HG02623 (cell line): ENCODE data around the gene SLC7A10.

Experiments
- ATAC-seq: cut with Tn5 transposase; IDR thresholded peaks from one replicate; pipeline ENCODE4 v1.9.1; 2021; ENCODE audit warnings: moderate library complexity; ENCODE audit not compliant: unreplicated experiment

SLC7A10 gene

GRCh38 chr19:33225458-33225926 is at the start of gene SLC7A10:
Gene SLC7A10, minus strand, starts transcription at chr19:33225850. Its CDS starts 147 bp downstream, at chr19:33225703.
- ATAC-seq, result no peak

GRCh38 chr19:33274663-33275558 is 49.3 kb upstream of the SLC7A10 start:
- ATAC-seq, result no peak

GRCh38 chr19:33273881-33274662 is 48.4 kb upstream of the SLC7A10 start:
- ATAC-seq, result no peak

GRCh38 chr19:33273065-33273736 is 47.6 kb upstream of the SLC7A10 start:
- no peak for ATAC-seq

- no peak for ATAC-seq
These were observed 45.8 kb upstream of the SLC7A10 start for GRCh38 chr19:33271246-33272021.

- no peak for ATAC-seq
These were observed 45.1 kb upstream of the SLC7A10 start for GRCh38 chr19:33270769-33271168.

- ATAC-seq, result no peak
These were observed 43.4 kb upstream of the SLC7A10 start for GRCh38 chr19:33269016-33269415.

- ATAC-seq, result no peak
These were observed 42.7 kb upstream of the SLC7A10 start for GRCh38 chr19:33268162-33268991.

- no peak for ATAC-seq
These were observed 42.1 kb upstream of the SLC7A10 start for GRCh38 chr19:33267706-33268105.

GRCh38 chr19:33266974-33267484 is 41.4 kb upstream of the SLC7A10 start:
- no peak for ATAC-seq

- no peak for ATAC-seq
These were observed 39.3 kb upstream of the SLC7A10 start for GRCh38 chr19:33264881-33265445.

- no peak for ATAC-seq
These were observed 37.8 kb upstream of the SLC7A10 start for GRCh38 chr19:33263325-33264023.

- ATAC-seq, result no peak
These were observed 36.0 kb upstream of the SLC7A10 start for GRCh38 chr19:33261511-33262189.

- no peak for ATAC-seq
These were observed 35.2 kb upstream of the SLC7A10 start for GRCh38 chr19:33260628-33261418.

- no peak for ATAC-seq
These were observed 33.9 kb upstream of the SLC7A10 start for GRCh38 chr19:33259539-33259938.

- no peak for ATAC-seq
These were observed 32.2 kb upstream of the SLC7A10 start for GRCh38 chr19:33257828-33258227.

GRCh38 chr19:33256261-33256660 is 30.6 kb upstream of the SLC7A10 start:
- no peak for ATAC-seq
